HL-60 (cell line): Measurements from ENCODE around the gene PBX1.

Source experiments
- DNase-seq, 2 experiments: peaks; one replicate each; pipeline ENCODE4 v3.0.0-alpha.2; 2010 to 2020; ENCODE audit warnings: low read depth in 1 of 2, low spot score in 1 of 2
- H3K27ac ChIP-seq: fragments of 250-450 bp; sonication (Bioruptor Pico); replicated peaks from 2 replicates; pipeline ENCODE4 v1.5.1; 2020; ENCODE audit warnings: mild to moderate bottlenecking, moderate library complexity
- H3K27me3 ChIP-seq: fragments of 250-450 bp; sonication (Bioruptor Pico); 2 replicates; pipeline ENCODE4 v1.5.1; 2021; ENCODE audit warnings: mild to moderate bottlenecking, moderate library complexity; ENCODE audit not compliant: insufficient read depth, poor library complexity, severe bottlenecking
- H3K4me3 ChIP-seq: replicated peaks from 2 replicates; pipeline ENCODE4 v1.5.1; 2011; ENCODE audit warnings: mild to moderate bottlenecking, control low read depth, low read length; ENCODE audit not compliant: insufficient read depth
- CTCF ChIP-seq: IDR thresholded peaks from one replicate; pipeline ENCODE4 v1.5.1; 2011; ENCODE audit warnings: low read length, control low read depth, inconsistent platforms; ENCODE audit not compliant: insufficient read depth
- GABPA ChIP-seq: IDR thresholded peaks from 2 replicates; pipeline ENCODE4 v1.6.1; 2012; ENCODE audit warnings: low read depth
- POLR2AphosphoS5 ChIP-seq: IDR thresholded peaks from 2 replicates; pipeline ENCODE4 v1.6.1; 2012; ENCODE audit warnings: low read depth
- REST ChIP-seq: IDR thresholded peaks from 2 replicates; pipeline ENCODE4 v1.6.1; 2012; ENCODE audit warnings: low read depth; ENCODE audit not compliant: insufficient replicate concordance
- SPI1 ChIP-seq: IDR thresholded peaks from 2 replicates; pipeline ENCODE4 v1.6.1; 2012; ENCODE audit warnings: low read depth, mild to moderate bottlenecking, borderline replicate concordance

Gene PBX1

GRCh38 chr1:164645921-164646320 lies 86.9 kb downstream of the PBX1 start:
- DNase-seq, result no peak
- H3K27me3 ChIP-seq, result peaks cover 2% of the 10 kb centered on the region
- no peak overlapping the region for H3K27ac ChIP-seq
- H3K4me3 ChIP-seq, result no peak overlapping the region
- TF ChIP-seq SPI1 (no peak), REST (no peak), CTCF (no peak), GABPA (no peak), POLR2AphosphoS5 (no peak)

- no peak overlapping the region for H3K4me3 ChIP-seq
- no peak overlapping the region for H3K27ac ChIP-seq
- no peak for DNase-seq
- TF ChIP-seq GABPA (no peak), CTCF (no peak), POLR2AphosphoS5 (no peak), REST (no peak), SPI1 (no peak)
- H3K27me3 ChIP-seq, result peaks cover 2% of the 10 kb centered on the region
Measured at GRCh38 chr1:164647211-164647610, 88.2 kb downstream of the PBX1 start.

GRCh38 chr1:164648636-164649035 lies 89.7 kb downstream of the PBX1 start:
- no peak overlapping the region for H3K4me3 ChIP-seq
- DNase-seq, result no peak
- no peak for TF ChIP-seq CTCF
- no peak for TF ChIP-seq REST
- no peak for TF ChIP-seq POLR2AphosphoS5
- TF ChIP-seq SPI1, result no peak
- no peak for TF ChIP-seq GABPA
- peaks cover 2% of the 10 kb centered on the region for H3K27me3 ChIP-seq
- H3K27ac ChIP-seq, result no peak overlapping the region
